ENCODE measurements around the gene DIAPH2.

Gene DIAPH2

DNA sequence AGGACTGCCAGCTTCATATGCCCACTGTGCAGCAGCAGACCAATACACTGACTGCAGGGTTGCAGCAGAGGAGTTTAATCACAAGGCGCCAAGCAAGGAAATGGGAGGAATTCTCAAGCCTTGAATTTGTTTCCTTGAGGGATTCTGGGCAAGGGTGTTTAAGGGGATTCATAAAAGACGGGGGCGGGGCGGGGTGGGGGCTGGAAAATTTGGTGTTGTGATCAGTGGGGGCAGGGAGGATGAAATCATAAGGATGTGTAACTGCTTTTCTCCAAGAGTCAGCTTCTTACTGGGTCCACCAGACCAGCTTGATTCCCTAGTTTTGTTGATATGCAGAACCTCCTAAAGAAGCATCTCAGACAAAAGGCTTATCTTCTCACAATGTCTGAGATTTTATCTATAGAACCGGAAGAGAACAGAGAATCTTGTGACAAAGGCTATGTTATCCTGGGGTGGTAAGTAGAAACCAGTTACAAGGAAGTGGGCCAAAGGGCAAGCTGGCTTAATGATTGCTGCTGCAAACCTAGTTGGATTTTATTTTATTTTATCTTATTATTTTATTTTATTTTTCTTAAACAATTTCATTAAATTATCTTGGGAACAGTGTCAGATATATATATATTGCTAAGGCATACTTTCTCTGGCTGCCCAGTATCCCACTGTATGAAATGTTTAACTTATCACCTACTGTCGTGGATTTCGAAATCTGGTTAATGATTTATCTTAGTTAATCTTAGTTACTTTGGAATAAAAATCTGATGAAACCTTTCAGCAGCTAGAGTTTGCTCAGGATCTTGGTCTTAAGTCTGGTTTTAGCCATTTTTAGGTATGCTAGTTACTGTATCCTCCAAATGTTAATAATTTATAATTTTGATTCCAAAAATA is 475.5 kb downstream of the DIAPH2 start:
- no peak for DNase-seq (ENCODE audit: low read depth)
- TF ChIP-seq, protein P1, sequence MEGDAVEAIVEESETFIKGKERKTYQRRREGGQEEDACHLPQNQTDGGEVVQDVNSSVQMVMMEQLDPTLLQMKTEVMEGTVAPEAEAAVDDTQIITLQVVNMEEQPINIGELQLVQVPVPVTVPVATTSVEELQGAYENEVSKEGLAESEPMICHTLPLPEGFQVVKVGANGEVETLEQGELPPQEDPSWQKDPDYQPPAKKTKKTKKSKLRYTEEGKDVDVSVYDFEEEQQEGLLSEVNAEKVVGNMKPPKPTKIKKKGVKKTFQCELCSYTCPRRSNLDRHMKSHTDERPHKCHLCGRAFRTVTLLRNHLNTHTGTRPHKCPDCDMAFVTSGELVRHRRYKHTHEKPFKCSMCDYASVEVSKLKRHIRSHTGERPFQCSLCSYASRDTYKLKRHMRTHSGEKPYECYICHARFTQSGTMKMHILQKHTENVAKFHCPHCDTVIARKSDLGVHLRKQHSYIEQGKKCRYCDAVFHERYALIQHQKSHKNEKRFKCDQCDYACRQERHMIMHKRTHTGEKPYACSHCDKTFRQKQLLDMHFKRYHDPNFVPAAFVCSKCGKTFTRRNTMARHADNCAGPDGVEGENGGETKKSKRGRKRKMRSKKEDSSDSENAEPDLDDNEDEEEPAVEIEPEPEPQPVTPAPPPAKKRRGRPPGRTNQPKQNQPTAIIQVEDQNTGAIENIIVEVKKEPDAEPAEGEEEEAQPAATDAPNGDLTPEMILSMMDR (IDR thresholded peaks at IDR 0.05; ENCODE audit: control insufficient read depth, insufficient read depth, low read depth, low read length, missing control alignments): no peak
- H3K4me3 ChIP-seq (ENCODE audit: control insufficient read depth, low read depth, low read length): no peak overlapping the region

DNA sequence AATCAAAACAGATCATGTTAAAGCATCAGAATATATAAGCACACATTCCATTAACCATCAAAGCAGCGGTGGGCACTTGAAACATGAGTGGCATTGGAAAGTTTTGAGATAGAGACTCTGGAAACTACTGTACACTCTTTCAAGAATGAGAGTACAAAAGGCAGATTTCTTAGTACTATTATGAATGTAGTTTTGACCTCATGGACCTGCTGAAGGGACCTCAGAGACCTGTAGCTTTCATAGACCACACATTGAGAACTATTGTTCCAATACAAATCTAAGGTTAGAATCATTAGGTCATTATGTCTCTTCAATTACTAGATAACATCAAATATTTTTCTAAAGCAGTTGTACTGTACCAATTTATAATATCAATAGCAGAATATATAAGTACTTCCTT is 482.7 kb downstream of the DIAPH2 start:
- TF ChIP-seq, protein P1 (IDR thresholded peaks at IDR 0.05; ENCODE audit: control insufficient read depth, insufficient read depth, low read depth, low read length, missing control alignments): no peak
- DNase-seq (ENCODE audit: low read depth): no peak

DNA sequence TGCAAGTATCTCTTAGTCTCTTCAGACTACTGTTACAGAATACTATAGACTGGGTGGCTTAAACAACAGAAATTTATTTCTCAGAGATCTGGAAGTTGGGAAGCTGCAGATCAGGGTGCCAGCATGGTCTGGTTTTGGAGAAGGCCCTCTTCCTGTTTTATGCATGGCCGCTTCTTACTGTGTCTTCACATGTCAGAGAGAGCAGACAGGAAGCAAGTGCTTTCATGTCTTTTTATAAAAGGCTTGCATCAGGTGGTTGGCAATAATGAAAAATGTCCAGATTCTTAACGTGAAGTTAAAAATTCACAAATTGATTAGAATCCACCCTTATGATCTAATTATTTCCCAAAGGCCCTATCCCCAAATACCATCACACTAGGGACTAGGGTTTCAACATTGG is 484.0 kb downstream of the DIAPH2 start:
- no peak overlapping the region for H3K4me3 ChIP-seq (ENCODE audit: control insufficient read depth, low read depth, low read length)
- TF ChIP-seq, protein P1 (IDR thresholded peaks at IDR 0.05; ENCODE audit: control insufficient read depth, insufficient read depth, low read depth, low read length, missing control alignments): no peak
- DNase-seq (ENCODE audit: low read depth): no peak

More for the DNA sequence above, 482.7 kb downstream of the DIAPH2 start:
- no peak overlapping the region for H3K4me3 ChIP-seq (ENCODE audit: control insufficient read depth, low read depth, low read length)

DNA sequence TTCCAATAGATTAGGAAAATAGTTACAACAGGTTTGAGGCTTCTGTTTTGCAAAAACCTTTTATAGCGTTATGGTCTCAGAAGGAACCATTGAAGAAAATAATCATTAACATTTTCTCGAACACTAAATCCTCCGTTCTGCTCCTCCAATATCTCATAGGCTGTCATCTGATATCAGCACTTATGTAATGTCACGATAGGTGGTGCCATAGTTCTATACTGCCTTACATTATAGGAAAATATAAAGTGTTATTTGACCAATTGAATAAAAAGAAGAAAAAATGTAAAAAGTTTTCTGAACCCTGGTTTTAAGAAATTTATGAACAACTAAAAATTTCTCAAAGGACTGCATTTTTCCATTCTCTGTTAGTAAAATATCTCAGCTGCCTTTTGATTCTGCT is 490.5 kb downstream of the DIAPH2 start:
- H3K4me3 ChIP-seq (ENCODE audit: control insufficient read depth, low read depth, low read length): no peak overlapping the region
- DNase-seq (ENCODE audit: low read depth): no peak
- TF ChIP-seq, protein P1 (IDR thresholded peaks at IDR 0.05; ENCODE audit: control insufficient read depth, insufficient read depth, low read depth, low read length, missing control alignments): no peak

DNA sequence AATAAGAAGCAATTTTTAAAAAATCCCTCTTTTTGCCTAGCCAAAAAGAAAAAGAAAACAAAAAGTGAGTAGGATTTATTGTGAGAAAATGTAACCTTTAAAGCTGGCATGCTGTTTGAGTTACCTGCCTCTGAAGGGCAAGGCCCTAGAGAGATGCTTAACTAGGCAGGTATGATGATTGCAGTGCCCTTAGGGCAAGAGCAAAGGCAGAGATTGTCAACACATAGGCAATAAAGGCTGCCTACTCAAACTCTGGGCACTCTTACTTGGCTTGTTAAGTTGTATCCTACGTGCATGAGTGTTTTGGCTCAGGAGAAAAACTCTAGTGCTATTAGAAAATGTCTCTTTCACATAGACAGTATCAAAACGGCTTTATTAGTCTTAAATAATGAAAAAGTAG is 505.0 kb downstream of the DIAPH2 start:
- DNase-seq (ENCODE audit: low read depth): no peak

DNA sequence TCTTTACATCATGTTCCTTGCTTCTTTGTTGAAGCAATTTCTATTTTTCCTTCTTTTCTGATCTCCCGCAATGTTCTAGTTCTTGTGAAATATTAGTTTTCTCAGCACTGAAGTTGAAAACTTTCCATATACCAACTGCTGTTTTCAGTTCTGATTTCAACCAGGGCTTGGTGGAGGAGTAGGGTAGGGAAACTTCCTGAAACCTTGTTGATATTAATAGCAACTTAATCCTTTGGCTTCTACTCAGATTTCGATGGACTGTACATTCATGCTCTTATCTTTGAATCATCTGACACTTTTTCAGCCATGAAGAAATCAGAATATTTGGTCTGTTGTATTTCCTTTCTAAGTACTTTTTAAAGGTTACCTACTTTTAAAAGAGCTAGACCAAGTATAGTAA is 514.9 kb downstream of the DIAPH2 start:
- H3K4me3 ChIP-seq (ENCODE audit: control insufficient read depth, low read depth, low read length): no peak overlapping the region
- TF ChIP-seq, protein P1 (IDR thresholded peaks at IDR 0.05; ENCODE audit: control insufficient read depth, insufficient read depth, low read depth, low read length, missing control alignments): no peak
- no peak for DNase-seq (ENCODE audit: low read depth)

More for the DNA sequence above, 505.0 kb downstream of the DIAPH2 start:
- H3K4me3 ChIP-seq (ENCODE audit: control insufficient read depth, low read depth, low read length): no peak overlapping the region
- TF ChIP-seq, protein P1 (IDR thresholded peaks at IDR 0.05; ENCODE audit: control insufficient read depth, insufficient read depth, low read depth, low read length, missing control alignments): no peak
